Mesenchymal stem cell (in vitro differentiated cells and primary cell): ENCODE results near the gene YJEFN3.

ENCODE experiments used
- DNase-seq: peaks from one replicate; pipeline ENCODE4 v3.0.0-alpha.2; 2013
- H2AFZ ChIP-seq: one replicate; pipeline ENCODE4 v1.6.1; 2013; ENCODE audit warnings: low read depth, mild to moderate bottlenecking, control low read depth, inconsistent platforms, low read length, moderate library complexity
- H2AK5ac ChIP-seq: 2 replicates; pipeline ENCODE4 v1.6.1; 2013; ENCODE audit warnings: low read length, moderate library complexity, mild to moderate bottlenecking, inconsistent platforms; ENCODE audit not compliant: severe bottlenecking
- H2BK120ac ChIP-seq: one replicate; pipeline ENCODE4 v1.6.1; 2013; ENCODE audit warnings: low read depth, mild to moderate bottlenecking, inconsistent platforms, low read length, moderate library complexity
- H2BK12ac ChIP-seq, 2 experiments: one replicate each; pipeline ENCODE4 v1.6.1; 2013; ENCODE audit warnings: inconsistent platforms in 2 of 2, low read length in 2 of 2, mild to moderate bottlenecking in 2 of 2, moderate library complexity in 2 of 2, control low read depth in 1 of 2
- H2BK15ac ChIP-seq: one replicate; pipeline ENCODE4 v1.6.1; 2013; ENCODE audit warnings: mild to moderate bottlenecking, low read depth, inconsistent platforms; ENCODE audit not compliant: poor library complexity, severe bottlenecking
- H2BK5ac ChIP-seq: 2 replicates; pipeline ENCODE4 v1.6.1; 2013; ENCODE audit warnings: low read depth, mild to moderate bottlenecking, low read length, control low read depth, inconsistent platforms; ENCODE audit not compliant: poor library complexity, severe bottlenecking
- H3K14ac ChIP-seq, 2 experiments: one replicate each; pipeline ENCODE4 v1.6.1; 2013; ENCODE audit warnings: inconsistent platforms in 2 of 2, low read length in 2 of 2, control low read depth in 1 of 2, mild to moderate bottlenecking in 1 of 2, moderate library complexity in 1 of 2
- H3K18ac ChIP-seq, 2 experiments: one replicate each; pipeline ENCODE4 v1.6.1; 2013; ENCODE audit warnings: inconsistent platforms in 2 of 2, low read length in 2 of 2, control low read depth in 1 of 2, low read depth in 1 of 2, mild to moderate bottlenecking in 1 of 2
- H3K23ac ChIP-seq, 2 experiments: one replicate each; pipeline ENCODE4 v1.6.1; 2013; ENCODE audit warnings: inconsistent platforms in 2 of 2, low read length in 2 of 2, mild to moderate bottlenecking in 2 of 2, moderate library complexity in 2 of 2, control low read depth in 1 of 2
- H3K27ac ChIP-seq: 2 replicates; pipeline ENCODE4 v1.5.1; 2013; ENCODE audit warnings: mild to moderate bottlenecking, moderate library complexity, low read length, control low read depth, inconsistent platforms; ENCODE audit not compliant: poor library complexity, severe bottlenecking
- H3K27me3 ChIP-seq, 2 experiments: 2 replicates each; pipeline versions ENCODE4 v1.6.1 to v1.7.0; 2013; ENCODE audit warnings: low read length in 2 of 2, mild to moderate bottlenecking in 2 of 2, moderate library complexity in 2 of 2, control low read depth in 1 of 2, inconsistent platforms in 1 of 2; ENCODE audit not compliant: control insufficient read depth in 1 of 2, insufficient read depth in 1 of 2
- H3K36me3 ChIP-seq, 2 experiments: 2 replicates each; pipeline versions ENCODE4 v1.6.1 to v1.7.0; 2013; ENCODE audit warnings: low read length in 2 of 2, control low read depth in 1 of 2, inconsistent platforms in 1 of 2, low read depth in 1 of 2, mild to moderate bottlenecking in 1 of 2; ENCODE audit not compliant: insufficient read depth in 2 of 2, control insufficient read depth in 1 of 2
- H3K4ac ChIP-seq, 2 experiments: one replicate each; pipeline ENCODE4 v1.6.1; 2013; ENCODE audit warnings: inconsistent platforms in 2 of 2, low read length in 2 of 2, mild to moderate bottlenecking in 2 of 2, moderate library complexity in 2 of 2, control low read depth in 1 of 2, low read depth in 1 of 2
- H3K4me1 ChIP-seq: 2 replicates; pipeline ENCODE4 v1.6.1; 2013; ENCODE audit warnings: low read depth, low read length, control low read depth; ENCODE audit not compliant: control insufficient read depth, insufficient read depth
- H3K4me2 ChIP-seq: 2 replicates; pipeline ENCODE4 v1.6.1; 2013; ENCODE audit warnings: low read length, mild to moderate bottlenecking, inconsistent platforms; ENCODE audit not compliant: poor library complexity, severe bottlenecking
- H3K4me3 ChIP-seq, 2 experiments: 2 replicates each; pipeline versions ENCODE4 v1.5.1 to v1.7.0; 2013; ENCODE audit warnings: low read length in 2 of 2, mild to moderate bottlenecking in 2 of 2, control low read depth in 1 of 2, low read depth in 1 of 2; ENCODE audit not compliant: insufficient read depth in 1 of 2
- H3K79me1 ChIP-seq: replicated peaks from 2 replicates; pipeline ENCODE4 v1.6.1; 2013; ENCODE audit warnings: mild to moderate bottlenecking, control low read depth, low read length, inconsistent platforms; ENCODE audit not compliant: poor library complexity, severe bottlenecking
- H3K9ac ChIP-seq: 2 replicates; pipeline ENCODE4 v1.7.0; 2013; ENCODE audit warnings: mild to moderate bottlenecking, low read length, moderate library complexity
- H3K9me3 ChIP-seq: 2 replicates; pipeline ENCODE4 v1.7.0; 2013; ENCODE audit warnings: mild to moderate bottlenecking, low read length; ENCODE audit not compliant: control insufficient read depth
- H4K8ac ChIP-seq: one replicate; pipeline ENCODE4 v1.6.1; 2013; ENCODE audit warnings: inconsistent platforms, mild to moderate bottlenecking, low read length, moderate library complexity
- H4K91ac ChIP-seq: one replicate; pipeline ENCODE4 v1.6.1; 2013; ENCODE audit warnings: mild to moderate bottlenecking, low read length, inconsistent platforms
- WGBS: methylation state at CpG from one replicate; pipeline ENCODE4 v1.1.7; 2013; ENCODE audit warnings: mixed read lengths; 5-methylcytosine and 5-hydroxymethylcytosine counted together

YJEFN3 gene

DNA sequence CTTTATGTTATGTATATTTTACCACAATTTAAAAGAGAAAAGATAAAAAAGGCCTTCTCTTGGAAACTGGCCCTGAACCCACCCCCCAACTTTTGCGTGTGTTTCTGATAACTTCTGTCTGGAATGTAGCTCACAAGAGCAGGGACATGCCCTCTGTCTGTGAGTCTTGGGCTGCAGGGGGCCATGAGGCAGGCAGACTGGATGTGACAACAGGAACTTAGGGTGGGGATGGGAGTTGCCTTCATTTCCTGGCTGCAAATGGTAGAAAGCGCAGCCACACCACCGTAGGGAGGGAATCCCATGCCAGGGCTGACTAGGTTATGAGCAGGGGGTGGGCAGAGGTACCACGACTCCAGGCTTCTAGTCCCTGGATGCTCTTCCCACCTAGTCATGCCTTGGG is 31.2 kb downstream of the YJEFN3 start:
- WGBS = 83% methylated on average over 4 of the region's 4 CpGs

DNA sequence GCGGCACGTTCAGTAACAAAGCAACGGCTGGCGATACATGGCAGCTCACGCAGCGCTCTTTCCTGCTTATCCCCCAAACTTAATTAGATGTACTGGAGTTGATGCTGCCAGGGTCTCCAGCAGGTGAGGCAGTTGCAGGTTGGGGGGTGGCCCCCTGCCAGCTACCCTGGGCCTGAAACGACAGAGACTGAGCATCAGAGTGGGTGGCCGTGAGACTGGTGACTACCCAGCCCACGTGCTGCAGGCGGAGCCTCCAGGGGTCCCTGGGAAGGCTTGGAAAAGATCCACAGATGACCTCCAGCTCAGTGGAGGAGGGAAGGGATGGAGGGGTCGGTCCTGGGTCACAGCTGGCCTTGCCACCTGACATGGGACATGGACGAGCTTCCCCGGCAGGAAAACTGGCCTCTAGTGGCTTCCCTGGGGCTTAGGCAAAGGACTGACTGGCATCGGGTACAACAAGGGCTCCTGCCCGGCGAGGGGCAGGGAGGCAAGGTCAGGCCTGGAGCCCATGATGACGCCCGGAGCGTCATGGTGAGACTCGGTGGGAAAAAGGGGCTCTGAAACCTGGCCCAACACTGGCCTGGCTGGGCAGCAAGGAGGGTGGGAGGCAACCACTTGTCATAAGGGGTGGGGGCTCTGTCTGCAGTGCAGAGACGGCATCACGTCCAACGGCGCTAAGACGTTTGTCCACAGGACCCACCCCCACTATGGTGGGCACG is 33.4 kb downstream of the YJEFN3 start:
- Histone ChIP-seq H3K79me1 (no peaks in the 10 kb centered on the region), H2AFZ (no peak overlapping the region), H3K4me3 (no peak overlapping the region), H3K9ac (no peak overlapping the region), H4K91ac (no peak overlapping the region), H3K4ac (no peak overlapping the region), H3K36me3 (peaks cover 0 to 3% of the 10 kb centered on the region in 2 experiments), H4K8ac (no peak overlapping the region), H3K4me2 (no peak overlapping the region), H3K4me1 (peaks cover 12% of the 10 kb centered on the region), H3K27ac (no peak overlapping the region), H3K23ac (no peak overlapping the region), H3K18ac (no peak overlapping the region), H2BK12ac (no peak overlapping the region), H2BK5ac (no peak overlapping the region), H3K9me3 (no peaks in the 10 kb centered on the region), H2AK5ac (no peak overlapping the region), H2BK15ac (no peak overlapping the region), H2BK120ac (no peak overlapping the region), H3K27me3 (no peaks in the 10 kb centered on the region), H3K14ac (no peak overlapping the region)
- WGBS = 88% methylated on average over 20 of the region's 26 CpGs
- no peak for DNase-seq

More for the DNA sequence above, 31.2 kb downstream of the YJEFN3 start:
- H3K4ac ChIP-seq = no peak overlapping the region
- peak overlapping the region; percentile 32 for H4K91ac ChIP-seq
- H3K4me1 ChIP-seq = peaks cover 4% of the 10 kb centered on the region
- H3K9ac ChIP-seq = no peak overlapping the region
- H2BK12ac ChIP-seq = no peak overlapping the region
- H3K23ac ChIP-seq = no peak overlapping the region
- DNase-seq = no peak
- no peak overlapping the region for H3K14ac ChIP-seq
- H4K8ac ChIP-seq = no peak overlapping the region
- no peak overlapping the region for H2AFZ ChIP-seq
- H3K4me3 ChIP-seq = no peak overlapping the region
- no peak overlapping the region for H3K18ac ChIP-seq
- no peaks in the 10 kb centered on the region for H3K27me3 ChIP-seq
- H3K9me3 ChIP-seq = no peaks in the 10 kb centered on the region
- H2BK120ac ChIP-seq = no peak overlapping the region
- H2BK15ac ChIP-seq = no peak overlapping the region
- H2AK5ac ChIP-seq = no peak overlapping the region
- H3K36me3 ChIP-seq = peaks cover 0 to 3% of the 10 kb centered on the region in 2 experiments
- H2BK5ac ChIP-seq = no peak overlapping the region
- H3K79me1 ChIP-seq = no peaks in the 10 kb centered on the region
- H3K4me2 ChIP-seq = no peak overlapping the region
- no peak overlapping the region for H3K27ac ChIP-seq

DNA sequence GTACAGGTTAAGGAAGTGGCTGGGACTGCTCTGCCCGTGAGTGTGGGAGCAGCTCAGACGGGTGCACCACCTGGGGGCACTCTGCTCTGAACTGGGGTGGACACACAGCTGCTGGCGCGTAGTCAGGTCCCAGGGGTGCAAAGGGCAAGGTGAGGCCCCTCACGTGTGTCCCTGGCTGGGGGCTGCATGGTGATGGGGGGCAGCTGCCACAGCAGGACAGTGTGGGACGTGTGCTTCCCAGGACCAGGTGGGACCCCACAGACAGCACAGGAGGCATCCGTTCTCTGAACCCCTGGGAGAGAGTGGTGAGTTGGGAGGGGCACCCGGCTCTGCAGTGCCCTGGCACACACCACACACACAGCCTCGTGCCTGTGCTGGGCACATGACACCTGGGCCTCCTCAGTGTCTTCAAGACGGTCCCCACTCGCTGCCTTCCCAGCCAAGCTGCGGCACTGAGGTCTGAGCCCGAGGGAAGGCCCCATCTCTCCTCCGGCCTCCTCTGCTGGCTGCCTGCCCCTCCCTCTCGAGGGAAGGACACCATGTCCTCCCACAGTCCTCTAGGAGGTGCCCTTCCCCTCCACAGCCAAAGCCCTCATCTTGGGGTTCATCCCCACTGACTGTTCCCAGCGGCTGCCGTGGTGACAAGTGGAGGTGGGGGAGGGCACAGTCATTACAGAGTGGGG is 34.1 kb downstream of the YJEFN3 start:
- DNase-seq = no peak
- Histone ChIP-seq H2AFZ (no peak overlapping the region), H2BK5ac (no peak overlapping the region), H3K79me1 (no peaks in the 10 kb centered on the region), H3K4me1 (peaks cover 12% of the 10 kb centered on the region), H4K91ac (no peak overlapping the region), H3K4ac (no peak overlapping the region), H2BK120ac (no peak overlapping the region), H3K4me2 (no peak overlapping the region), H2BK12ac (no peak overlapping the region), H3K4me3 (no peak overlapping the region), H2BK15ac (no peak overlapping the region), H3K9ac (no peak overlapping the region), H3K14ac (no peak overlapping the region), H2AK5ac (no peak overlapping the region), H3K36me3 (peaks cover 0 to 3% of the 10 kb centered on the region in 2 experiments), H3K27ac (no peak overlapping the region), H3K27me3 (no peaks in the 10 kb centered on the region), H4K8ac (no peak overlapping the region), H3K9me3 (no peaks in the 10 kb centered on the region), H3K23ac (no peak overlapping the region), H3K18ac (no peak overlapping the region)
- WGBS = 86% methylated on average over 16 of the region's 17 CpGs

- H2BK120ac ChIP-seq = no peak overlapping the region
- no peak overlapping the region for H2BK15ac ChIP-seq
- no peak overlapping the region for H3K4ac ChIP-seq
- peaks cover 12% of the 10 kb centered on the region for H3K4me1 ChIP-seq
- H3K36me3 ChIP-seq = peaks cover 0 to 3% of the 10 kb centered on the region in 2 experiments
- no peak for DNase-seq
- no peak overlapping the region for H3K4me3 ChIP-seq
- no peak overlapping the region for H2BK5ac ChIP-seq
- no peak overlapping the region for H2AFZ ChIP-seq
- no peaks in the 10 kb centered on the region for H3K27me3 ChIP-seq
- no peak overlapping the region for H4K8ac ChIP-seq
- H3K18ac ChIP-seq = no peak overlapping the region
- no peak overlapping the region for H2AK5ac ChIP-seq
- no peak overlapping the region for H3K27ac ChIP-seq
- H3K23ac ChIP-seq = no peak overlapping the region
- H3K4me2 ChIP-seq = no peak overlapping the region
- H4K91ac ChIP-seq = no peak overlapping the region
- no peak overlapping the region for H3K9ac ChIP-seq
- no peaks in the 10 kb centered on the region for H3K9me3 ChIP-seq
- no peaks in the 10 kb centered on the region for H3K79me1 ChIP-seq
- 92% methylated on average over 16 of the region's 17 CpGs for WGBS
- no peak overlapping the region for H2BK12ac ChIP-seq
- H3K14ac ChIP-seq = no peak overlapping the region
Observed at GRCh38 chr19:19563348-19563848, 34.7 kb downstream of the YJEFN3 start.
